ENCODE measurements around the gene CLCN7. TPM values are rescaled to one million over a fixed set of nuclear protein-coding genes. Genes with fewer than 3 reads are reported as not detected.

CLCN7 gene
- total and polyA plus RNA-seq, 2 of the 8 experiments (the other 6 are each of a cell fraction or from before 2014, with no cell fraction given) = 38.6 to 81.5 TPM

GRCh38 chr16:1403036-1403435 is 71.8 kb downstream of the CLCN7 start:
- Histone ChIP-seq H2BK15ac (ENCODE audit: low read length) (no peak overlapping the region), H3K18ac (ENCODE audit: extremely low read depth, low read length) (no peak overlapping the region), H3K27me3 (replicated peaks in 1 of 4; ENCODE audit: control insufficient read depth in 3 of 4, extremely low read depth in 1 of 4, insufficient read depth in 3 of 4, low read length in 3 of 4) (no peaks in the 10 kb centered on the region), H4K8ac (ENCODE audit: extremely low read depth, insufficient read depth, low read length) (no peak overlapping the region), H3K56ac (replicated peaks; ENCODE audit: insufficient read length, low read depth, low read length) (no peak overlapping the region), H3K4me2 (ENCODE audit: insufficient read depth in 1 of 2, low read depth in 2 of 2, low read length in 2 of 2) (no peak overlapping the region), H3K9me3 (ENCODE audit: insufficient read depth in 2 of 2, low read depth in 1 of 2, low read length in 1 of 2) (no peaks in the 10 kb centered on the region), H3K9ac (replicated peaks in 1 of 4; ENCODE audit: extremely low read depth in 1 of 4, low read depth in 3 of 4, low read length in 3 of 4) (no peak overlapping the region), H2BK120ac (replicated peaks; ENCODE audit: low read depth, low read length) (no peak overlapping the region), H3K4me1 (replicated peaks in 1 of 4; ENCODE audit: control insufficient read depth in 3 of 4, insufficient read depth in 4 of 4, low read length in 3 of 4) (no peaks in the 10 kb centered on the region), H2BK5ac (ENCODE audit: low read depth, low read length) (no peak overlapping the region), H3K23me2 (ENCODE audit: low read depth, low read length) (no peaks in the 10 kb centered on the region), H2BK20ac (ENCODE audit: low read length) (no peak overlapping the region), H3K36me3 (ENCODE audit: control insufficient read depth in 2 of 4, insufficient read depth in 4 of 4, low read length in 3 of 4) (peaks cover 0 to 15% (median 1%) of the 10 kb centered on the region in 4 experiments; a peak in 3 of 8 replicates), H3K79me1 (ENCODE audit: low read depth, low read length) (peaks cover 8% of the 10 kb centered on the region; the same call in 1 of the 2 replicates), H3K4me3 (ENCODE audit: extremely low read depth in 1 of 4, insufficient read depth in 2 of 4, low read depth in 3 of 4, low read length in 4 of 4) (no peak overlapping the region), H4K5ac (ENCODE audit: insufficient read length, low read depth, low read length) (no peak overlapping the region), H2AFZ (ENCODE audit: low read length) (no peak overlapping the region), H2BK12ac (ENCODE audit: low read depth, low read length) (no peak overlapping the region), H3K27ac (ENCODE audit: low read depth, low read length) (no peak overlapping the region), H3K23ac (ENCODE audit: insufficient read length) (no peak overlapping the region), H3K14ac (ENCODE audit: insufficient read length) (no peak overlapping the region), H3K4ac (replicated peaks; ENCODE audit: insufficient read length, low read depth, low read length) (no peak overlapping the region), H4K91ac (replicated peaks; ENCODE audit: insufficient read length, low read length) (no peak overlapping the region), H4K20me1 (replicated peaks in 1 of 2; ENCODE audit: control insufficient read depth in 1 of 2, insufficient read depth in 2 of 2, low read length in 2 of 2) (peaks cover 0 to 10% of the 10 kb centered on the region in 2 experiments), H3K79me2 (ENCODE audit: control insufficient read depth in 1 of 2, insufficient read depth in 2 of 2, low read length in 2 of 2) (peaks cover 0 to 18% of the 10 kb centered on the region in 2 experiments; a peak in 2 of 4 replicates), H2AK5ac (ENCODE audit: low read depth, low read length) (no peak overlapping the region)
- WGBS, 2 experiments (ENCODE audit: extremely low coverage in 1 of 2, insufficient coverage in 1 of 2, insufficient read length in 1 of 2, insufficient replicate concordance in 2 of 2, low coverage in 1 of 2, low lambda C conversion rate in 2 of 2, missing lambda C conversion rate in 1 of 2) = 90% methylated on average over 22 of the region's 22 CpGs; no CpG with 5 or more reads in 1 of the 2 experiments
- ChIA-PET POLR2A (ENCODE audit: partially characterized antibody) (interaction anchor here (0.6 to 1.3 kb wide), 3 partner anchors 17 to 271 kb away, joined by 3 to 6 read pairs (median 3); partner anchors contain the start of gene UQCC4), CTCF (ENCODE audit: partially characterized antibody) (interaction anchor here (0.7 to 1.4 kb wide), 4 partner anchors 14 to 622 kb away, joined by 3 to 4 read pairs (median 3); no protein-coding TSS in a partner anchor)
- FAIRE-seq = no peak
- TF ChIP-seq JUN (IDR thresholded peaks at IDR 0.05; ENCODE audit: low read depth, low read length) (no peak), PHF8 (conservative IDR thresholded peaks at IDR 0.05; ENCODE audit: low read depth, low read length) (no peak), SRF (IDR thresholded peaks at IDR 0.05; ENCODE audit: low read depth, low read length) (no peak), RBBP5 (IDR thresholded peaks at IDR 0.05; ENCODE audit: borderline replicate concordance, low read depth, low read length) (no peak), POU5F1 (IDR thresholded peaks at IDR 0.05; ENCODE audit: low read depth, low read length) (no peak), CHD1 (IDR thresholded peaks at IDR 0.05; ENCODE audit: low read depth, low read length) (no peak), BACH1 (IDR thresholded peaks at IDR 0.05; ENCODE audit: low read length) (no peak), FOSL1 (IDR thresholded peaks at IDR 0.05; ENCODE audit: insufficient read depth, low read depth, low read length) (no peak)
- no peak for DNase-seq (ENCODE audit: low read depth in 1 of 2, low spot score in 2 of 2)
